Measurements from ENCODE around the gene LAYN.

The LAYN gene

GRCh38 chr11:111598559-111598958, 58.0 kb downstream of the LAYN start:
- DNase-seq, result no peak

- DNase-seq, result no peak
These were observed 61.1 kb downstream of the LAYN start for GRCh38 chr11:111601636-111601978.

- peak; percentile 70 for DNase-seq
These were observed 61.7 kb downstream of the LAYN start, which contains the start of gene SIK2 for GRCh38 chr11:111601979-111602864. Gene SIK2, plus strand, starts transcription at chr11:111602449. Its CDS starts 115 bp downstream, at chr11:111602564.

GRCh38 chr11:111602865-111603610, 62.5 kb downstream of the LAYN start:
- no peak for DNase-seq

- no peak for DNase-seq
These were observed 63.2 kb downstream of the LAYN start for GRCh38 chr11:111603611-111604130.

- no peak for DNase-seq
These were observed 64.0 kb downstream of the LAYN start for GRCh38 chr11:111604392-111605009.

GRCh38 chr11:111605681-111606080, 65.2 kb downstream of the LAYN start:
- no peak for DNase-seq

- DNase-seq, result no peak
These were observed 66.5 kb downstream of the LAYN start for GRCh38 chr11:111606986-111607385.

- no peak for DNase-seq
These were observed 67.2 kb downstream of the LAYN start for GRCh38 chr11:111607751-111608150.
